GM10266 (cell line): Measurements from ENCODE around the gene SKAP1.
A peak's percentile ranks its signal among the peaks of the same experiment; 100 is the strongest.

Experiments used
- DNase-seq: peaks from one replicate; pipeline ENCODE4 v3.0.0; 2012; ENCODE audit errors: extremely low spot score
- TF ChIP-seq, protein P1 (sequence below): IDR thresholded peaks from 2 replicates; pipeline ENCODE4 v1.5.1; 2012; ENCODE audit warnings: mild to moderate bottlenecking, low read depth; ENCODE audit not compliant: control insufficient read depth, insufficient read depth; ENCODE audit errors: missing control alignments

Gene SKAP1

DNA sequence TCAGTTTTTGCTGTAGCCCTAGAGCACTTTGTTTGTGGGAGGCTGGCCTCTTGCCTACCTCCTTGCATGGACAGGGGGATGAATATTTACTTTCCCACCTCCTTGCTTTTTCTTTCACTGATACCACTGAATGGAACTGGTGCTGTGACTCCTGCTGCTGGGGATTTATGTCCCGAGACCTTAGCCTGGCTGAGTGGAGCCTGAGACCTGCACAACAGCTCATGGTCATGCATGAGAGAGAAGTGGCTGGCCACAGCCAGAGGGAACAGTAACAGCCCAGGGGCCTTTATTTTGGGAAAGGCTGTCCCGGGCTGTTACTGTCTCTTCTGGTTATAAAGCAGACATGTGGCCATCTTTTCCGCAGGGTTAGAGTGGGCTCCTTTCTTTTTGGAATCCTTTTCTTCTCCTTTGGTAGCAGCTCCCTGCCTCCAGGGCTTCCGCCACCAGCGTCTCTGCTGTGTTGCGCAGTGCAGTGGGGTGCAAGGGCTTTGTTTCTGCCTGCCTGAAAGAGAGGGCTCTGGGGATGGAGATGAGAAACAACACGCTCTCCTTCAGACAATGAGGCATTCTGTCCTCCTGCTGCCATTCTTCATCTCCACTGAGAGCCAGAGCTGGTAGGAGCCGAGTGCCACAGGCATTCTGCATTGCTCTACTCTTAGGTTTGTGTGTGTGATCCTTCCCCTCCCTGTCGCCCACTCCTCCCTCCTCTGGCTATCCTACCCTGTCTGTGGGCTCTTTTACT, 307.9 kb downstream of the SKAP1 start:
- TF ChIP-seq, protein P1, sequence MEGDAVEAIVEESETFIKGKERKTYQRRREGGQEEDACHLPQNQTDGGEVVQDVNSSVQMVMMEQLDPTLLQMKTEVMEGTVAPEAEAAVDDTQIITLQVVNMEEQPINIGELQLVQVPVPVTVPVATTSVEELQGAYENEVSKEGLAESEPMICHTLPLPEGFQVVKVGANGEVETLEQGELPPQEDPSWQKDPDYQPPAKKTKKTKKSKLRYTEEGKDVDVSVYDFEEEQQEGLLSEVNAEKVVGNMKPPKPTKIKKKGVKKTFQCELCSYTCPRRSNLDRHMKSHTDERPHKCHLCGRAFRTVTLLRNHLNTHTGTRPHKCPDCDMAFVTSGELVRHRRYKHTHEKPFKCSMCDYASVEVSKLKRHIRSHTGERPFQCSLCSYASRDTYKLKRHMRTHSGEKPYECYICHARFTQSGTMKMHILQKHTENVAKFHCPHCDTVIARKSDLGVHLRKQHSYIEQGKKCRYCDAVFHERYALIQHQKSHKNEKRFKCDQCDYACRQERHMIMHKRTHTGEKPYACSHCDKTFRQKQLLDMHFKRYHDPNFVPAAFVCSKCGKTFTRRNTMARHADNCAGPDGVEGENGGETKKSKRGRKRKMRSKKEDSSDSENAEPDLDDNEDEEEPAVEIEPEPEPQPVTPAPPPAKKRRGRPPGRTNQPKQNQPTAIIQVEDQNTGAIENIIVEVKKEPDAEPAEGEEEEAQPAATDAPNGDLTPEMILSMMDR = no peak
- DNase-seq = no peak

DNA sequence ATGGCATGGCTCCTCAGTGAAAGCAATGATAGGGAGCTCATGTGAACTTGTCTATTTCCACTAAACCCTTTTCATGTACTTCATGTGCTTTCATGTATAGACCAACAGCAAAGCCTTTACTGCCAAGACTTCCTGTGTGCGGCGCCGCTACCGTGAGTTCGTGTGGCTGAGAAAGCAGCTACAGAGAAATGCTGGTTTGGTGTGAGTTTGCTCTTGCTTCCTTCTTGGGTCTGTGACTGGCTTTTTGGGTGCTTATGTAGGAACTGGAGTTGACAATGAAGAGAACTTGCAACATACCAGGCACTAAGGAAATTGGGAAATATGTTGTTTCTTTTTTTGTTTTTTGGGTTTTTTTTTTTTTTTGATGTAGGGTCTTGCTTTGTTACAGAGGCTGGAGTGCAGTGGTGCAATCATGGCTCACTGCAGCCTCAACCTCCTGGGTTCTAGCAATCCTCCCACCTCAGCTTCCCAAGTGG, 316.8 kb downstream of the SKAP1 start:
- TF ChIP-seq, protein P1 = peak; percentile 1
- peak; percentile 59 for DNase-seq

DNA sequence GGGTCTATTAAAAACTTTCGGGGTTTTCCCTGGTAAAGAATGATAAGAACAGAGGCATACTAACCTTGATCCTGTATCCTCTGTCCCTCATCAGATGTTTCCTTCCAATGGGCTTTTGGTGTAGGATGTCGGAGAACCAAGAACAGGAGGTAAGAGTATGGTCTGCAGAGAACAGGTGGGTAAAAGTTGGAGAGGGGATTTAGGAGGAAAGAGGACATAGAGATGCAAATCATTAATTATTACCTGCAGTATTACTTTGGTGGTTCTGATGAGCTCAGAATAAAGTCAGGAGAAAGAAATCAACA, 318.1 kb downstream of the SKAP1 start:
- no peak for DNase-seq
- TF ChIP-seq, protein P1 = no peak

DNA sequence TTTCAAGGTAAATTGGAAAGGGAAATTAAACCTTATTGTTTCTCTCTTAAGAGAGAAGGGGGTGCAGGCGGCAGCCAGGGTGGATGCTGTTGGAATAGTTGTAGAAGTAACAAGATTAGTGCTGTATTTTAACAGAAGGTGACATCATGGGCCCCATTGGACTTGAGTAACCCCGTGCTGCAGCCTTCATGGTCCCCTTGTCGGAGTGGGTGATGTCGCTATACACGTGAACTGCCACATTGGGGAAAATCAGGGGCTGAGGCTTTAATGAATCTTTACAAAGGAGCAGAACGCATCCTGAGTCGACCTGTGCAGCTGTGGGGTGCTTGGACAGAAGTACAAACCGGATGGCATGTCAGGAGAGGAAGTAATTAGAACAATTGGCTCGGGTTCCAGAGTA, 319.3 kb downstream of the SKAP1 start:
- no peak for DNase-seq
- TF ChIP-seq, protein P1 = no peak

DNA sequence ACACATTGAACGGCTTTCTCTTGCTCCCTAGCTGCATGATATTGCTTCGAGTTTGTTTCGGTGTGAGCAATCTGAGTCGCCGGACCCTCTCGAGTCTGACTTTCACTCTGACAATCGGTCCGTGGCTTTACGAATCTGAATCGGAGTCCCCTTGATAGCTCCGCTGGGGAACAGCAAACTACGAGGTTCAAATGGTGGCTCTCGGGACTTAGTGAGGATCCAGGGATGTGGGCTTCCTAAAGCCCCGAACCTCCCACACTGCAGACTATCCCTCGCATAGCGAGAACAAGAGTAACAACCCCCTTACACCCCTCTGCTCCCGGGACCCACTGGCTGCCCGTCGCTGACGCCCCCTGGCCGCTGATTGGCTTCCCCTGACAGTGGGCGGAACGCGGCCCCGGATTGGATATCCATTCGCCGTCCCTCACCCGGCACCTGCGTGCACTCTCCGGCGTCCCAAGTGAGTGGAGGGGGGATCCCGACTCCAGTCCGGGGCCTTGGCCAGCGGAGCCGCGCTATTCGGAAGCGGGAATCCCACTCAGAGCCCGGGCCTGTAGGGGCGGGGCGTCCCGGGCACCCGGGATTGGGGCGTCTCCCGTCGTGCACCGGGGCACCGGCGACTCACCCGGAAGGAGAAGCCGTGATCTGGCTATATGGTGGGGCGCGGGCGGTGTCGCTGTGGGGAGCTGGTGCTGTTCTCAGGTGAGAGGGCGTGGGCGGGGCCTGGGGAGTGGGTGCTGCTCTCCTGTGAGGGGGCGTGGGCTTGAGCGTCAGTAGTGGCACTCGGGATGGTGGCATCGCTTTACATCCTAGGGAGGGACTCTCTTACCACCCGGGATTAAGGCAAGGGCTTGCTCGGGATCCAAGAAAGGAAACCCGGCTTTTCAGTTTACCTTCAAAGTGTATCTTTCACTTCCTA, 322.6 kb downstream of the SKAP1 start, which contains the start of gene SNX11:
Gene SNX11, plus strand, starts transcription at position 630 of the 919 bp plus-strand sequence. CDS start 4,278 bp downstream, outside the sequence.
- TF ChIP-seq, protein P1 = peak; percentile 28
- DNase-seq = peak; percentile 82

DNA sequence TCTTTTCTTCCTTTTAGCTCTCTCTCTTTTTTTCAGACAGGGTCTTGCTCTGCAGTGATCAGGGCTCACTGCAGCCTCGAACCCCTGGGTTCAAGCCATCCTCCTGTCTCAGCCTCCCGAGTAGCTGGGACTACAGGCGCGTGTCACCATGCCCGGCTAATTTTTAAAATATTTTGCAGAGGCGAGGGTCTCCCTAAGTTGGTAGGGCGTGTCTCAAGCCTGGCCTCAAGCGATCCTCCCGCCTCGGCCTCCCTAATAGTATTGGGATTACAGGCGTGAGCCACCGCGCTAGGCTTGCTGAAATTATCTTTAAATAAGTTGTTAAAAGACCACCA, 323.2 kb downstream of the SKAP1 start:
- TF ChIP-seq, protein P1 = no peak

More for the DNA sequence above, 323.2 kb downstream of the SKAP1 start:
- DNase-seq = no peak
